H7 (cell line): ENCODE data around the gene CHST15. TPM values are rescaled to one million over a fixed set of nuclear protein-coding genes. Genes with fewer than 3 reads are reported as not detected.

Source experiments
- DNase-seq: peaks from one replicate; pipeline ENCODE4 v3.0.0; 2012
- H3K27me3 ChIP-seq: 2 replicates; pipeline ENCODE4 v1.6.0; 2011; ENCODE audit warnings: mild to moderate bottlenecking, low read length; ENCODE audit not compliant: control insufficient read depth, insufficient read depth
- H3K36me3 ChIP-seq: replicated peaks from 2 replicates; pipeline ENCODE4 v1.5.1; 2011; ENCODE audit warnings: low read length; ENCODE audit not compliant: control insufficient read depth, insufficient read depth
- H3K4me3 ChIP-seq: 2 replicates; pipeline ENCODE4 v1.5.1; 2011; ENCODE audit warnings: low read depth, mild to moderate bottlenecking, control low read depth, low read length, moderate library complexity; ENCODE audit not compliant: insufficient read depth
- total RNA-seq: library from RNA; depleted of rRNA; stranded (reverse); fragments of >200 nt; shearing (Covaris generic); gene quantifications from 2 replicates; pipeline ENCODE4 v1.2.3, GENCODE V29; 2014

The CHST15 gene
- total RNA-seq, 1 experiment from 2014 or later, result 18.4 TPM

- Histone ChIP-seq H3K4me3 (no peak overlapping the region), H3K27me3 (no peaks in the 10 kb centered on the region), H3K36me3 (no peaks in the 10 kb centered on the region)
- no peak for DNase-seq
Observed at GRCh38 chr10:124064676-124065075, 28.7 kb downstream of the CHST15 start.

GRCh38 chr10:124063750-124064603, 29.4 kb downstream of the CHST15 start:
- Histone ChIP-seq H3K27me3 (no peaks in the 10 kb centered on the region), H3K4me3 (no peak overlapping the region), H3K36me3 (no peaks in the 10 kb centered on the region)
- DNase-seq, result peak; percentile 28

GRCh38 chr10:124062390-124062789, 31.0 kb downstream of the CHST15 start:
- DNase-seq, result peak; percentile 18
- Histone ChIP-seq H3K36me3 (no peaks in the 10 kb centered on the region), H3K4me3 (no peak overlapping the region), H3K27me3 (no peaks in the 10 kb centered on the region)

GRCh38 chr10:124061030-124061429, 32.4 kb downstream of the CHST15 start:
- Histone ChIP-seq H3K4me3 (no peak overlapping the region), H3K27me3 (no peaks in the 10 kb centered on the region), H3K36me3 (no peaks in the 10 kb centered on the region)
- DNase-seq, result no peak

GRCh38 chr10:124060148-124060720, 33.2 kb downstream of the CHST15 start:
- H3K4me3 ChIP-seq, result no peak overlapping the region
- no peaks in the 10 kb centered on the region for H3K36me3 ChIP-seq
- no peaks in the 10 kb centered on the region for H3K27me3 ChIP-seq
- DNase-seq, result no peak

- H3K27me3 ChIP-seq, result no peaks in the 10 kb centered on the region
- H3K36me3 ChIP-seq, result no peaks in the 10 kb centered on the region
- no peak for DNase-seq
- no peak overlapping the region for H3K4me3 ChIP-seq
Observed at GRCh38 chr10:124059551-124059950, 33.8 kb downstream of the CHST15 start.

- no peaks in the 10 kb centered on the region for H3K27me3 ChIP-seq
- no peak for DNase-seq
- H3K36me3 ChIP-seq, result no peaks in the 10 kb centered on the region
- no peak overlapping the region for H3K4me3 ChIP-seq
Observed at GRCh38 chr10:124058346-124059003, 34.9 kb downstream of the CHST15 start.

- Histone ChIP-seq H3K36me3 (no peaks in the 10 kb centered on the region), H3K27me3 (no peaks in the 10 kb centered on the region), H3K4me3 (no peak overlapping the region)
- DNase-seq, result no peak
Observed at GRCh38 chr10:124057601-124058000, 35.8 kb downstream of the CHST15 start.

- no peak for DNase-seq
- Histone ChIP-seq H3K36me3 (no peaks in the 10 kb centered on the region), H3K4me3 (no peak overlapping the region), H3K27me3 (no peaks in the 10 kb centered on the region)
Observed at GRCh38 chr10:124056337-124056980, 36.9 kb downstream of the CHST15 start.

- no peaks in the 10 kb centered on the region for H3K36me3 ChIP-seq
Observed at GRCh38 chr10:124053971-124054370, 39.4 kb downstream of the CHST15 start.

GRCh38 chr10:124052561-124052960, 40.8 kb downstream of the CHST15 start:
- Histone ChIP-seq H3K27me3 (no peaks in the 10 kb centered on the region), H3K36me3 (no peaks in the 10 kb centered on the region)
- no peak for DNase-seq

More at GRCh38 chr10:124053971-124054370, 39.4 kb downstream of the CHST15 start:
- DNase-seq, result no peak
- no peak overlapping the region for H3K4me3 ChIP-seq
- H3K27me3 ChIP-seq, result no peaks in the 10 kb centered on the region

GRCh38 chr10:124050021-124051015, 43.1 kb downstream of the CHST15 start:
- Histone ChIP-seq H3K27me3 (no peaks in the 10 kb centered on the region), H3K4me3 (no peak overlapping the region), H3K36me3 (no peaks in the 10 kb centered on the region)
- DNase-seq, result no peak

More at GRCh38 chr10:124052561-124052960, 40.8 kb downstream of the CHST15 start:
- H3K4me3 ChIP-seq, result no peak overlapping the region

GRCh38 chr10:124049484-124049883, 43.9 kb downstream of the CHST15 start:
- no peaks in the 10 kb centered on the region for H3K27me3 ChIP-seq
- DNase-seq, result no peak
- H3K4me3 ChIP-seq, result no peak overlapping the region
- no peaks in the 10 kb centered on the region for H3K36me3 ChIP-seq
